Cardiac muscle cell (in vitro differentiated cells and primary cell): ENCODE results near the gene DARS2. TPM values are rescaled to one million over a fixed set of nuclear protein-coding genes. Genes with fewer than 3 reads are reported as not detected.
"Not testable (repeated sequence)": the region's sequence is repeated elsewhere in the genome, so short reads cannot be mapped to it uniquely, and the experiment has no call there.

Source experiments
- DNase-seq, 2 donors: peaks; one replicate each; pipeline versions ENCODE4 v3.0.0 to v3.0.0-alpha.2; 2010 to 2017; ENCODE audit warnings: low read depth in 1 of 2, low spot score in 1 of 2
- H3K27ac ChIP-seq: fragments of 200-600 bp; sonication (generic); 2 replicates; pipeline ENCODE4 v1.5.1; 2016
- H3K27me3 ChIP-seq: fragments of 200-600 bp; sonication (generic); 2 replicates; pipeline ENCODE4 v1.6.0; 2016; ENCODE audit warnings: control low read depth
- H3K36me3 ChIP-seq: fragments of 200-600 bp; sonication (generic); 2 replicates; pipeline ENCODE4 v1.5.1; 2016; ENCODE audit warnings: control low read depth
- H3K4me1 ChIP-seq: fragments of 200-600 bp; sonication (generic); 2 replicates; pipeline ENCODE4 v1.8.1; 2017; ENCODE audit warnings: low read depth, mild to moderate bottlenecking, mixed run types
- H3K4me3 ChIP-seq: fragments of 200-600 bp; sonication (generic); 2 replicates; pipeline ENCODE4 v1.5.1; 2016; ENCODE audit warnings: mild to moderate bottlenecking
- H3K9me3 ChIP-seq: fragments of 200-600 bp; sonication (generic); 2 replicates; pipeline ENCODE4 v1.5.1; 2017; ENCODE audit warnings: low read depth, mild to moderate bottlenecking, control low read depth
- polyA plus RNA-seq: library from polyadenylated mRNA; unstranded; fragments of >200 nt; fragmentation: Nextera tagmentation; extraction: Ambion mirVana; gene quantifications from 2 replicates; pipeline ENCODE4 v1.2.1, GENCODE V29; 2016
- total RNA-seq: library from RNA; depleted of rRNA; stranded (reverse); fragments of >200 nt; gene quantifications from 2 replicates; pipeline ENCODE4 v1.2.3, GENCODE V29; 2016
- TF ChIP-seq, protein P1 (sequence below): IDR thresholded peaks from 2 replicates; pipeline ENCODE4 v1.5.1; 2012; ENCODE audit warnings: low read depth, mild to moderate bottlenecking, low read length

Gene DARS2
- total and polyA plus RNA-seq, 2 experiments from 2014 or later: 14.6 to 15.6 TPM

DNA sequence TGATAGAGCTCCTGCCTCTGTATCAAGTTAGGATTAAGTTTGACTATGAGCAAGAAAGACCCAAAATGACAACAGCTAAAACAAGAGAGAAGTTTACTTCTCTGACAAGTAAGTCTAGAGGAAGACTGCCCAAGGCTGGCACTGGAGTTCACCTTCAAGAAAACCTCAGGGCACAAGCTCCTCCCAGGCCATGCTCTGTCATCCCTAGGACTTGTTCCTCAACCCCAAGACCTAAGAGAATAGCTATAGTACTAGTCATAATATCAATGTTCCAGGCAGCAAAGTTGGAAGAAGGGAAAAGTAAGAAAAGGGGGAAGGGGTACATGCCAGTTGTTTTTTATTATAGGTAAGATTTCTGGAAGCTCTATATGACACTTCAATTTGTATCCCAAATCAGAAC, 26.4 kb upstream of the DARS2 start:
- Histone ChIP-seq H3K27me3 (no peaks in the 10 kb centered on the region), H3K36me3 (peaks cover 11% of the 10 kb centered on the region), H3K27ac (no peak overlapping the region), H3K4me3 (no peak overlapping the region), H3K4me1 (no peaks in the 10 kb centered on the region), H3K9me3 (no peaks in the 10 kb centered on the region)
- no peak for DNase-seq
- TF ChIP-seq, protein P1, sequence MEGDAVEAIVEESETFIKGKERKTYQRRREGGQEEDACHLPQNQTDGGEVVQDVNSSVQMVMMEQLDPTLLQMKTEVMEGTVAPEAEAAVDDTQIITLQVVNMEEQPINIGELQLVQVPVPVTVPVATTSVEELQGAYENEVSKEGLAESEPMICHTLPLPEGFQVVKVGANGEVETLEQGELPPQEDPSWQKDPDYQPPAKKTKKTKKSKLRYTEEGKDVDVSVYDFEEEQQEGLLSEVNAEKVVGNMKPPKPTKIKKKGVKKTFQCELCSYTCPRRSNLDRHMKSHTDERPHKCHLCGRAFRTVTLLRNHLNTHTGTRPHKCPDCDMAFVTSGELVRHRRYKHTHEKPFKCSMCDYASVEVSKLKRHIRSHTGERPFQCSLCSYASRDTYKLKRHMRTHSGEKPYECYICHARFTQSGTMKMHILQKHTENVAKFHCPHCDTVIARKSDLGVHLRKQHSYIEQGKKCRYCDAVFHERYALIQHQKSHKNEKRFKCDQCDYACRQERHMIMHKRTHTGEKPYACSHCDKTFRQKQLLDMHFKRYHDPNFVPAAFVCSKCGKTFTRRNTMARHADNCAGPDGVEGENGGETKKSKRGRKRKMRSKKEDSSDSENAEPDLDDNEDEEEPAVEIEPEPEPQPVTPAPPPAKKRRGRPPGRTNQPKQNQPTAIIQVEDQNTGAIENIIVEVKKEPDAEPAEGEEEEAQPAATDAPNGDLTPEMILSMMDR: no peak

DNA sequence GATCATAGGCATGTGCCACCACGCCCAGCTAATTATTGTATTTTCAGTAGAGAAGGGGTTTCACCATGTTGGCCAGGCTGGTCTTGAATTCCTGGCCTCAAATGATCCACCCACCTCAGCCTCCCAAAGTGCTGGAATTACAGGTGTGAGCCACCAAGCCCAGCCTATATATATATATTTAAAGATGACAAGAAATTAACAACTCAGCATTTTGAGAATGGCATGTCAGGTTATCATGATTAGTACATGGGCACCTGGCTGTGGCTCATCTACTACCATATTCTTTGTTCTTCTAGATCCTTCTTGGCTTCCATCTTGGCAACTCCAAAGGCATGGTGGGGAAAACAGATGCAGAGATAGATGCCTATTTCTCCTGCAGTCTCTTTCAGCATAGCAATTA, 24.5 kb upstream of the DARS2 start:
- not testable (repeated sequence) for H3K4me1 ChIP-seq, H3K4me3 ChIP-seq, DNase-seq, H3K27ac ChIP-seq, H3K9me3 ChIP-seq, H3K27me3 ChIP-seq
- peaks cover 12% of the 10 kb centered on the region for H3K36me3 ChIP-seq

DNA sequence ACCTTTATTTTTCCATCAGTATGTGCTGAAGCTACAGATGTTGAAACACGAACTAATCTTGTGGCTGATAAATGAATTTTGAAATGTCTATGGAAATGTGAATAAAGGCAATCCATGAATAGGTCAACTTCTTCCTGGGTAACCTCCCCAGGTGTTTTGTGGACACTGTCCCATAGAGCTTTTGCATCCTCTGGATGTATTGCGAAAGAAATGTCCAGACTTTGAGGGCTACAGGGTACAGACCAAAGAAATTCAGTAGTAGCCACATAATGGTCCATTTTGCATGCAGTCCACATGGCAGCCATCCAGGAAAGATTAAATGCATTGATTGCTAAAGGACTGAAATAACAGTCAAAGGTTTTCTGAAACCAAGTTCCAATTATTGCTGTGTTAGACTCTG, 21.5 kb upstream of the DARS2 start:
- H3K36me3 ChIP-seq: peaks cover 25% of the 10 kb centered on the region
- no peaks in the 10 kb centered on the region for H3K4me1 ChIP-seq
- DNase-seq: peak in 1 of 2 donors; percentile 16
- TF ChIP-seq, protein P1: no peak
- no peaks in the 10 kb centered on the region for H3K27me3 ChIP-seq
- no peak overlapping the region for H3K27ac ChIP-seq
- no peak overlapping the region for H3K4me3 ChIP-seq
- H3K9me3 ChIP-seq: no peaks in the 10 kb centered on the region

DNA sequence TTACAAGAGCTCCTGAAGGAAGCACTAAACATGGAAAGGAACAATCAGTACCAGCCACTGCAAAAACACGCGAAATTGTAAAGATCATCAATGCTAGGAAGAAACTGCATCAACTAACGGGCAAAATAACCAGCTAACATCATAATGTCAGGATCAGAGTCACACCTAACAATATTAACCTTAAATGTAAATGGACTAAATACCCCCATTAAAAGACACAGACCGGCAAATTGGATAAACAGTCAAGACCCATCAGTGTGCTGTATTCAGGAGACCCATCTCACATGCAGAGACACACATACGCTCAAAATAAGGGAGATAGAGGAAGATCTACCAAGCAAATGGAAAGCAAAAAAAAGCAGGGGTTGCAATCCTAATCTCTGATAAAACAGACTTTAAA, 10.8 kb upstream of the DARS2 start:
- H3K36me3 ChIP-seq, H3K9me3 ChIP-seq, H3K27ac ChIP-seq, DNase-seq, H3K4me3 ChIP-seq, H3K27me3 ChIP-seq, H3K4me1 ChIP-seq: not testable (repeated sequence)

- H3K27ac ChIP-seq: no peak overlapping the region
These were observed 6.0 kb upstream of the DARS2 start for GRCh38 chr1:173818459-173818858.

DNA sequence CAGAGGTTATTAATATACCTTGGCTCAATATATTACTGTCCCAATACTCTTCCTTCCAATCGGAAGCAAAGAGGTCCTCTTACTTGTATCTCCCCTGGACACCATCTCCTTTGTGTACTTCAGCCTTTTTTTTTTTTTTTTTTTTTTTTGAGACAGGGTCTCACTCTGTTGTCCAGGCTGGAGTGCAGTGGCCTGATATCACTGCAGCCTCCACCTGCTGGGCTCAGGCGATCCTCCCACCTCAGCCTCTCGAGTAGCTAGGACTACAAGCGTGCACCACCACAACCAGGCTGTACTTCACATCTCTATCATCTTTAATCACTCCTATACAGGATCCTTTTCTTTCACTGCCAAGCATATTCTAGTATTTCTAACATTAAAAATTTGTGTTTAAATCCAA, 2.8 kb upstream of the DARS2 start:
- no peaks in the 10 kb centered on the region for H3K27me3 ChIP-seq
- no peak overlapping the region for H3K4me3 ChIP-seq
- H3K36me3 ChIP-seq: no peaks in the 10 kb centered on the region
- TF ChIP-seq, protein P1: no peak
- H3K4me1 ChIP-seq: peaks cover 8% of the 10 kb centered on the region
- H3K27ac ChIP-seq: no peak overlapping the region
- no peak for DNase-seq
- no peaks in the 10 kb centered on the region for H3K9me3 ChIP-seq

More at GRCh38 chr1:173818459-173818858, 6.0 kb upstream of the DARS2 start:
- DNase-seq: no peak
- Histone ChIP-seq H3K27me3 (no peaks in the 10 kb centered on the region), H3K9me3 (no peaks in the 10 kb centered on the region), H3K36me3 (no peaks in the 10 kb centered on the region), H3K4me1 (peaks cover 6% of the 10 kb centered on the region), H3K4me3 (no peak overlapping the region)
- TF ChIP-seq, protein P1: no peak

- DNase-seq: peak in 1 of 2 donors; percentile 1
- TF ChIP-seq, protein P1: no peak
- H3K4me3 ChIP-seq: peak overlapping the region; percentile 54
These were observed 625 bp upstream of the DARS2 start for GRCh38 chr1:173823781-173824314.

More at GRCh38 chr1:173823781-173824314, 625 bp upstream of the DARS2 start:
- H3K4me1 ChIP-seq: peaks cover 8% of the 10 kb centered on the region
- H3K27ac ChIP-seq: peak overlapping the region; percentile 97
- H3K27me3 ChIP-seq: no peaks in the 10 kb centered on the region
- H3K36me3 ChIP-seq: no peaks in the 10 kb centered on the region
- H3K9me3 ChIP-seq: no peaks in the 10 kb centered on the region
